Measurements from ENCODE around the gene CEP95.

CEP95 gene

DNA sequence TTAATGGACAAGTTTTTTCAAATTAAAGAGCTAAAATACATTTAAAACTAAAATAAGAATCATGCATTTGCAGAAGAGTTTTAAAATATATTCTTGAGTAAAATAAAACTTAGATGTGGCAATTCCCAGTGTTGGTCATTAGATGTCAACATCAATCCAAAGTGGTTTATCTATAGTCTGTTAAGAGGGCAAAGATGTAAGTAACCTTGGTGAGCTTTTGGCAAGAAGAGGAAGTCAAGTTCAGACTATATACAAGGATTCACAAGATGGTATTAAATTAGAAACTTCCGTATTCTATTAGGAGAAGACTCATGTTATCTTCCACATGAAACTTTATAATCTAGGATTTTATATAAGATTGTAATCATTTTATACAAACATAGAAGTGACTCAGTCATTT is 73.1 kb downstream of the CEP95 start:
- no peak for FAIRE-seq

- FAIRE-seq: no peak
Measured at GRCh38 chr17:64580384-64581315, 73.9 kb downstream of the CEP95 start.

- FAIRE-seq: no peak
Measured at GRCh38 chr17:64583038-64583437, 76.3 kb downstream of the CEP95 start.

GRCh38 chr17:64585146-64585545 is 78.4 kb downstream of the CEP95 start:
- no peak for FAIRE-seq
